Cardiac muscle cell (in vitro differentiated cells and primary cell): ENCODE data around the gene FBXL16. TPM values are rescaled to one million over a fixed set of nuclear protein-coding genes. Genes with fewer than 3 reads are reported as not detected.

Experiments
- DNase-seq, 2 donors: peaks; one replicate each; pipeline versions ENCODE4 v3.0.0 to v3.0.0-alpha.2; 2010 to 2017; ENCODE audit warnings: low read depth in 1 of 2, low spot score in 1 of 2
- H3K27ac ChIP-seq: fragments of 200-600 bp; sonication (generic); 2 replicates; pipeline ENCODE4 v1.5.1; 2016
- H3K27me3 ChIP-seq: fragments of 200-600 bp; sonication (generic); 2 replicates; pipeline ENCODE4 v1.6.0; 2016; ENCODE audit warnings: control low read depth
- H3K36me3 ChIP-seq: fragments of 200-600 bp; sonication (generic); 2 replicates; pipeline ENCODE4 v1.5.1; 2016; ENCODE audit warnings: control low read depth
- H3K4me1 ChIP-seq: fragments of 200-600 bp; sonication (generic); 2 replicates; pipeline ENCODE4 v1.8.1; 2017; ENCODE audit warnings: low read depth, mild to moderate bottlenecking, mixed run types
- H3K4me3 ChIP-seq: fragments of 200-600 bp; sonication (generic); 2 replicates; pipeline ENCODE4 v1.5.1; 2016; ENCODE audit warnings: mild to moderate bottlenecking
- H3K9me3 ChIP-seq: fragments of 200-600 bp; sonication (generic); 2 replicates; pipeline ENCODE4 v1.5.1; 2017; ENCODE audit warnings: low read depth, mild to moderate bottlenecking, control low read depth
- CTCF ChIP-seq: IDR thresholded peaks from 2 replicates; pipeline ENCODE4 v1.5.1; 2012; ENCODE audit warnings: low read depth, mild to moderate bottlenecking, low read length
- polyA plus RNA-seq: library from polyadenylated mRNA; unstranded; fragments of >200 nt; fragmentation: Nextera tagmentation; extraction: Ambion mirVana; gene quantifications from 2 replicates; pipeline ENCODE4 v1.2.1, GENCODE V29; 2016
- total RNA-seq: library from RNA; depleted of rRNA; stranded (reverse); fragments of >200 nt; gene quantifications from 2 replicates; pipeline ENCODE4 v1.2.3, GENCODE V29; 2016

The FBXL16 gene
- total and polyA plus RNA-seq, 2 experiments from 2014 or later: 0.12 to 1.4 TPM

- Histone ChIP-seq H3K4me1 (peaks cover 3% of the 10 kb centered on the region), H3K36me3 (no peaks in the 10 kb centered on the region), H3K9me3 (no peaks in the 10 kb centered on the region), H3K4me3 (no peak overlapping the region), H3K27me3 (no peaks in the 10 kb centered on the region), H3K27ac (peak overlapping the region; percentile 66)
- peak in 1 of 2 donors; percentile 64 for DNase-seq
- no peak for TF ChIP-seq CTCF
Observed at GRCh38 chr16:750485-750884, 44.9 kb upstream of the FBXL16 start.

GRCh38 chr16:749010-749409, 43.4 kb upstream of the FBXL16 start:
- Histone ChIP-seq H3K36me3 (no peaks in the 10 kb centered on the region), H3K27ac (no peak overlapping the region), H3K4me1 (peaks cover 3% of the 10 kb centered on the region), H3K4me3 (no peak overlapping the region), H3K27me3 (no peaks in the 10 kb centered on the region), H3K9me3 (no peaks in the 10 kb centered on the region)
- peak in 1 of 2 donors; percentile 90 for DNase-seq
- no peak for TF ChIP-seq CTCF

DNA sequence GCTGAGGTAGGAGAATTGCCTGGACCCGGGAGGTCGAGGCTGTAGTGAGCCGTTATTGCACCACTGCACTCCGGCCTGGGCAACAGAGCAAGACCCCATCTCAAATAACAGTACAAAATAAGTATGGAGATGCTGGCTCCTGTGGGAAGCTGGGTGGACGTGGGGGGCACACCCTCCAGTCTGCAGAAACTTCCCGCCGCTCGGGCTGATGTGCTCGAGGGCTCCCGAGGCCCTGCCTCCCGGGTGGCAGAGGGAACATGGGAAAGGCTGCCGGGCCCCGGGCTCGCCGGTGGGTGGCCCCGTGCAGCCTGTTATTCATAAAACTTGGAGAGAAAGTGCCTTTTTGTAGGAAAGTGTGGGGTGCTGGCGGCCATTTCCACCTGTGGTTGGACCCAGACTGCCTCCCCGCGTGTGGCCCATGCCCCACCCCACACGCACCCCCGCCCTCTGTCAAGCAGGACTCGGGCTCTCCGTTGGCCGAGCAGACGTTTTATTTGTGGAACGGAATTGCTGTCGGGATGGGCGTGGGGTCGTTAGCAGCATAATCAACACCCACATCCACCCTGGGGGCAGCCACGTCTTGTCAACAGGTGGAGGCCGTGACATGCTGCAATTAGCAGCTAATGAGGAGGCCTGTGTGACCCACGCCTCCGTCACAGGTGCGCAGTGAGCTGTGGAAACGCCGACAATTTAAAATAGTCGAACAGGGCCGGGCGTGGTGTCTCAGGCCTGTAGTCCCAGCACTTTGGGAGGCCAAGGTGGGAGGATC, 42.6 kb upstream of the FBXL16 start:
- Histone ChIP-seq H3K4me1 (peaks cover 3% of the 10 kb centered on the region), H3K4me3 (no peak overlapping the region), H3K27ac (no peak overlapping the region), H3K36me3 (no peaks in the 10 kb centered on the region), H3K27me3 (no peaks in the 10 kb centered on the region), H3K9me3 (no peaks in the 10 kb centered on the region)
- TF ChIP-seq CTCF: no peak
- DNase-seq: no peak

GRCh38 chr16:746637-747036, 41.0 kb upstream of the FBXL16 start:
- Histone ChIP-seq H3K4me3 (no peak overlapping the region), H3K27ac (no peak overlapping the region), H3K36me3 (no peaks in the 10 kb centered on the region), H3K4me1 (no peaks in the 10 kb centered on the region), H3K27me3 (no peaks in the 10 kb centered on the region), H3K9me3 (no peaks in the 10 kb centered on the region)
- DNase-seq: no peak
- no peak for TF ChIP-seq CTCF

GRCh38 chr16:745739-746138, 40.1 kb upstream of the FBXL16 start:
- Histone ChIP-seq H3K4me1 (no peaks in the 10 kb centered on the region), H3K27me3 (no peaks in the 10 kb centered on the region), H3K9me3 (no peaks in the 10 kb centered on the region), H3K4me3 (no peak overlapping the region), H3K27ac (no peak overlapping the region), H3K36me3 (no peaks in the 10 kb centered on the region)
- DNase-seq: peak in 1 of 2 donors; percentile 65
- peak; percentile 15 for TF ChIP-seq CTCF
